Measurements from ENCODE around the gene ALDH9A1.
A peak's percentile ranks its signal among the peaks of the same experiment; 100 is the strongest.

ALDH9A1 gene

DNA sequence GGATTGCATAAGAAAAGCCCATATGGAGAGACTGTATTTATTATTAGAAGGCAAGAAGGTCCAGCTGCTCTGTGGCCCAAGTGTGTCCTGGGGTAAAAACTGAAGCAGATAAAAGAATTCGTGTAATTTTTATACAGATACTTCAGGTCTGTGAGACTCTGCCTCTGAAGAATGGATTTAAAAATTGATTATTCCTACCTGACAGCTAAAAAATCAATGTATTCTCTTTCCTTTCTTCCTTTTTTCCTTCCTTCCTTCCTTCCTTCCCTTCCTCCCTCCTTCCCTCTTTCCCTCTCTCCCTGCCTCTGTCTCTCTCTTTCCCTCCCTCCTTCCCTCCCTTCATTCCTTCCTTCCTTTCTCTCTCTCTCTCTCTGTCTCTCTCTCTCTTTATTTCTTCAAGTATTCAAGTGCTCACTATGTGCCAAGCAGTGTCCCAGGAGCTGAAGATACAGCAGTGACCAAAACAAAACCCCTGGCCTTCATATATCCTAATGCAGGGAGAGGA is 78.7 kb downstream of the ALDH9A1 start:
- in situ Hi-C loops (cut with HindIII; ENCODE audit: low pct_unique_long_range_greater_than_20kb, low sequenced_read_pairs): no loop called here
- DNase-seq (ENCODE audit: low read depth in 1 of 2, low spot score in 1 of 2): no peak
- TF ChIP-seq JUND (IDR thresholded peaks at IDR 0.05; ENCODE audit: low read depth): no peak

- DNase-seq (ENCODE audit: low read depth in 1 of 2, low spot score in 1 of 2): no peak
- in situ Hi-C loops (cut with HindIII; ENCODE audit: low pct_unique_long_range_greater_than_20kb, low sequenced_read_pairs): no loop called here
- TF ChIP-seq JUND (IDR thresholded peaks at IDR 0.05; ENCODE audit: low read depth): no peak
Observed at GRCh38 chr1:165616987-165617546, 81.3 kb downstream of the ALDH9A1 start.

- in situ Hi-C loops (cut with HindIII; ENCODE audit: low pct_unique_long_range_greater_than_20kb, low sequenced_read_pairs): no loop called here
- no peak for TF ChIP-seq JUND (IDR thresholded peaks at IDR 0.05; ENCODE audit: low read depth)
- peak in 1 of 2 experiments; percentile 59 for DNase-seq (ENCODE audit: low read depth in 1 of 2, low spot score in 1 of 2)
Observed at GRCh38 chr1:165616054-165616612, 82.2 kb downstream of the ALDH9A1 start.

All from T47D (cell line).